Measurements from ENCODE around the gene CNTNAP2.
A peak's percentile ranks its signal among the peaks of the same experiment; 100 is the strongest.

The CNTNAP2 gene

GRCh38 chr7:148083448-148083847 lies 1966.8 kb downstream of the CNTNAP2 start:
- DNase-seq = no peak

- peak; percentile 30 for DNase-seq
Observed at GRCh38 chr7:148084138-148084537, 1967.5 kb downstream of the CNTNAP2 start.

- DNase-seq = no peak
Observed at GRCh38 chr7:148091882-148092281, 1975.3 kb downstream of the CNTNAP2 start.

- no peak for DNase-seq
Observed at GRCh38 chr7:148093375-148094166, 1977.0 kb downstream of the CNTNAP2 start.

GRCh38 chr7:148095066-148095465 lies 1978.5 kb downstream of the CNTNAP2 start:
- no peak for DNase-seq

GRCh38 chr7:148104136-148104716 lies 1987.6 kb downstream of the CNTNAP2 start:
- no peak for DNase-seq

- no peak for DNase-seq
Observed at GRCh38 chr7:148104924-148105323, 1988.3 kb downstream of the CNTNAP2 start.

GRCh38 chr7:148105853-148106252 lies 1989.3 kb downstream of the CNTNAP2 start:
- no peak for DNase-seq

- no peak for DNase-seq
Observed at GRCh38 chr7:148107443-148108127, 1991.0 kb downstream of the CNTNAP2 start.

- DNase-seq = no peak
Observed at GRCh38 chr7:148108381-148108780, 1991.8 kb downstream of the CNTNAP2 start.

- no peak for DNase-seq
Observed at GRCh38 chr7:148110097-148110868, 1993.7 kb downstream of the CNTNAP2 start.

- DNase-seq = no peak
Observed at GRCh38 chr7:148114804-148115203, 1998.2 kb downstream of the CNTNAP2 start.

GRCh38 chr7:148115308-148115707 lies 1998.7 kb downstream of the CNTNAP2 start:
- no peak for DNase-seq

GRCh38 chr7:148116195-148116594 lies 1999.6 kb downstream of the CNTNAP2 start:
- no peak for DNase-seq

- DNase-seq = no peak
Observed at GRCh38 chr7:148116829-148117403, 2000.3 kb downstream of the CNTNAP2 start.

GRCh38 chr7:148118371-148118770 lies 2001.8 kb downstream of the CNTNAP2 start:
- no peak for DNase-seq

GRCh38 chr7:148121401-148121800 lies 2004.8 kb downstream of the CNTNAP2 start:
- DNase-seq = no peak

GRCh38 chr7:148121847-148122246 lies 2005.2 kb downstream of the CNTNAP2 start:
- no peak for DNase-seq

GRCh38 chr7:148124477-148124876 lies 2007.9 kb downstream of the CNTNAP2 start:
- no peak for DNase-seq

GRCh38 chr7:148127374-148127773 lies 2010.8 kb downstream of the CNTNAP2 start:
- no peak for DNase-seq

- no peak for DNase-seq
Observed at GRCh38 chr7:148129023-148129422, 2012.4 kb downstream of the CNTNAP2 start.

GRCh38 chr7:148135116-148135515 lies 2018.5 kb downstream of the CNTNAP2 start:
- DNase-seq = no peak

- DNase-seq = no peak
Observed at GRCh38 chr7:148135997-148136396, 2019.4 kb downstream of the CNTNAP2 start.

All from inflammatory macrophage treated with lipopolysaccharide for 4 hours (primary cell).